ENCODE data around the gene CDK11B. TPM values are rescaled to one million over a fixed set of nuclear protein-coding genes. Genes with fewer than 3 reads are reported as not detected.
"Not testable (repeated sequence)": the region's sequence is repeated elsewhere in the genome, so short reads cannot be mapped to it uniquely, and the experiment has no call there.

Gene CDK11B
- total RNA-seq, 1 experiment from 2014 or later: 30.1 TPM

- not testable (repeated sequence) for H4K20me1 ChIP-seq (ENCODE audit: control insufficient read depth, insufficient read depth, insufficient read length); H3K9me3 ChIP-seq (ENCODE audit: control insufficient read depth, low read depth, low read length); H2BK5ac ChIP-seq (ENCODE audit: insufficient read length, low read length); H3K4me3 Mint-ChIP-seq; H3K18ac ChIP-seq (ENCODE audit: insufficient read length, low read depth, low read length); H4K8ac ChIP-seq (replicated peaks; ENCODE audit: insufficient read length, low read depth, low read length); DNase-seq; H3K27me3 Mint-ChIP-seq (ENCODE audit: low read depth); H3T11ph ChIP-seq (ENCODE audit: low read length); H3K79me1 ChIP-seq (ENCODE audit: insufficient read depth, low read depth, low read length, poor library complexity, severe bottlenecking); H3K9ac ChIP-seq (ENCODE audit: extremely low read depth, insufficient read length, low read length); H3K9me3 Mint-ChIP-seq; H2BK15ac ChIP-seq (ENCODE audit: low read depth, low read length); H3K56ac ChIP-seq (ENCODE audit: insufficient read length, low read depth, low read length); H3K4me2 ChIP-seq (ENCODE audit: insufficient read depth, insufficient read length, low read length); H3K14ac ChIP-seq (ENCODE audit: insufficient read depth, low read length); H3K4ac ChIP-seq (ENCODE audit: low read depth, low read length); H2BK120ac ChIP-seq (ENCODE audit: low read depth, low read length, poor library complexity, severe bottlenecking); H3K23ac ChIP-seq (ENCODE audit: insufficient read length, low read depth, low read length); H3K23me2 ChIP-seq (ENCODE audit: insufficient read length, low read depth, low read length, poor library complexity, severe bottlenecking); H3K79me2 ChIP-seq (ENCODE audit: insufficient read depth, low read length); H4K5ac ChIP-seq (ENCODE audit: insufficient read length, low read depth, low read length); H3K27ac ChIP-seq (ENCODE audit: insufficient read length, low read depth, low read length); H3K27me3 ChIP-seq (ENCODE audit: insufficient read depth, low read length); H3K4me1 ChIP-seq (ENCODE audit: insufficient read depth, low read length); H2BK20ac ChIP-seq (ENCODE audit: low read depth, low read length, poor library complexity, severe bottlenecking); H3K27ac Mint-ChIP-seq; H2AFZ ChIP-seq (ENCODE audit: low read length); H2AK5ac ChIP-seq (ENCODE audit: insufficient read length, low read length); H4K91ac ChIP-seq (ENCODE audit: insufficient read length, low read depth, low read length); H2BK12ac ChIP-seq (ENCODE audit: insufficient read length, low read depth, low read length)
- Mint-ChIP-seq H3K36me3 (ENCODE audit: insufficient read depth in 1 of 3, low read depth in 3 of 3) (peaks cover 3 to 31% (median 26%) of the 10 kb centered on the region in 3 experiments; a peak in 6 of 7 replicates), H3K4me1 (peaks cover 16 to 17% of the 10 kb centered on the region in 2 experiments)
- whole genome bisulfite sequencing (ENCODE audit: extremely low coverage, insufficient read length, low lambda C conversion rate): no CpG with 5 or more reads among the region's 18 CpGs
Measured at GRCh38 chr1:1675218-1675617, 16.4 kb upstream of the CDK11B start.

- not testable (repeated sequence) for H3K4me3 Mint-ChIP-seq; H3K9me3 ChIP-seq (ENCODE audit: control insufficient read depth, low read depth, low read length); H2AFZ ChIP-seq (ENCODE audit: low read length); H3K4me1 ChIP-seq (ENCODE audit: insufficient read depth, low read length); H3K27ac ChIP-seq (ENCODE audit: insufficient read length, low read depth, low read length); H3K27me3 Mint-ChIP-seq (ENCODE audit: low read depth); H3K79me1 ChIP-seq (ENCODE audit: insufficient read depth, low read depth, low read length, poor library complexity, severe bottlenecking); H3K18ac ChIP-seq (ENCODE audit: insufficient read length, low read depth, low read length); H3K4me2 ChIP-seq (ENCODE audit: insufficient read depth, insufficient read length, low read length); H2BK5ac ChIP-seq (ENCODE audit: insufficient read length, low read length); H3T11ph ChIP-seq (ENCODE audit: low read length); DNase-seq; H3K79me2 ChIP-seq (ENCODE audit: insufficient read depth, low read length); H3K23ac ChIP-seq (ENCODE audit: insufficient read length, low read depth, low read length); H4K20me1 ChIP-seq (ENCODE audit: control insufficient read depth, insufficient read depth, insufficient read length); H3K4ac ChIP-seq (ENCODE audit: low read depth, low read length); H3K27me3 ChIP-seq (ENCODE audit: insufficient read depth, low read length); H3K9me3 Mint-ChIP-seq; H3K23me2 ChIP-seq (ENCODE audit: insufficient read length, low read depth, low read length, poor library complexity, severe bottlenecking); H4K91ac ChIP-seq (ENCODE audit: insufficient read length, low read depth, low read length); H3K14ac ChIP-seq (ENCODE audit: insufficient read depth, low read length); H3K56ac ChIP-seq (ENCODE audit: insufficient read length, low read depth, low read length); H3K27ac Mint-ChIP-seq; H3K9ac ChIP-seq (ENCODE audit: extremely low read depth, insufficient read length, low read length); H2BK120ac ChIP-seq (ENCODE audit: low read depth, low read length, poor library complexity, severe bottlenecking); H2BK15ac ChIP-seq (ENCODE audit: low read depth, low read length); H2BK20ac ChIP-seq (ENCODE audit: low read depth, low read length, poor library complexity, severe bottlenecking); H4K5ac ChIP-seq (ENCODE audit: insufficient read length, low read depth, low read length); H4K8ac ChIP-seq (replicated peaks; ENCODE audit: insufficient read length, low read depth, low read length); H2AK5ac ChIP-seq (ENCODE audit: insufficient read length, low read length); H2BK12ac ChIP-seq (ENCODE audit: insufficient read length, low read depth, low read length)
- WGBS (ENCODE audit: extremely low coverage, insufficient read length, low lambda C conversion rate): no CpG with 5 or more reads among the region's 21 CpGs
- Mint-ChIP-seq H3K36me3 (ENCODE audit: insufficient read depth in 1 of 3, low read depth in 3 of 3) (peaks cover 5 to 33% (median 30%) of the 10 kb centered on the region in 3 experiments; a peak in 6 of 7 replicates), H3K4me1 (peaks cover 16 to 17% of the 10 kb centered on the region in 2 experiments)
Measured at GRCh38 chr1:1674806-1675205, 16.0 kb upstream of the CDK11B start.

Measured in H9 (cell line).